HG03097 (cell line): ENCODE results near the gene DLG2.
A peak's percentile ranks its signal among the peaks of the same experiment; 100 is the strongest.

Experiments
- ATAC-seq: cut with Tn5 transposase; IDR thresholded peaks from one replicate; pipeline ENCODE4 v1.9.1; 2021; ENCODE audit not compliant: unreplicated experiment, low FRiP score

Gene DLG2

DNA sequence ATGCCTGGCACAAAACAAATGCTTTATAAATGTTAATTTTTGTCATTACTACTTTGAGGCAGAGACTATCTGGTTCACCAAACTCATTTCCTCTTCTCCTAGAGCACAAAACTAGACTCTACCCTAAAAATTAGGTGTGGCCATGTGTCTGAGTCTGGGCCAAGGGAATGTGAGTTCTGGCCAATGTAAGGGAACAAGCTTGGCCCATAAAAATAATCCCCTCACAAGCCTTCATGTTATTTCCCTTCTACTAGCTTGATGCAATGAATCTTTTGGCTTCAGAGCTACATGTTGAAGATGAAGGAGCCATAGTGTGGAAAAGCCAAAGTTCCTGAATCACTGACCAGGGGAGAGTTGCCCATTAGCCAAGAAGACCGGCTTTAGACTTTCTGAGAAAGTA lies 1934.5 kb downstream of the DLG2 start:
- no peak for ATAC-seq

DNA sequence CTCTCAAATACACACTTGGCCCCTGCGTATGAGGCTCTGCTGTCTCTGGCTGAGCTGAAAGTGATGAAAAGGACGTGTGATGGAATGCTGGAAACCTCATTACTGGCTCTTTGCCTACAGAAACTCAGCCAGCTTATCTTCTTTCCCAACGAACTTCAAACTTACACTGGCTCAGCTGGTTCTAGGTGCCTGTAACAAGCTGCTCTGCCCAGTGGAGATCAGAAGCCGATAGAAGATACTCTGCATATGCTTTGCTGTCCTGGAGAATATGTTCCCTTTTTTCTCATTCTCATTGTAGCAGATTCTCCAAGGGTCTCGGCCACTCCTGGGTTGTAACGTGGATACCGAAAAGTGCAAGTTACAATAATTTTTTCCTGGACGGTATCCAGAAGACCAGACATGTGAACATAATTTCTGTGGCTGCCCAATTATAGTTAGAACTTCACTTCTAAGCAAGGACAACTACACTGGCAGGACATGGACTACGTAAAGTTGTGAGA lies 1935.6 kb downstream of the DLG2 start:
- ATAC-seq = no peak

DNA sequence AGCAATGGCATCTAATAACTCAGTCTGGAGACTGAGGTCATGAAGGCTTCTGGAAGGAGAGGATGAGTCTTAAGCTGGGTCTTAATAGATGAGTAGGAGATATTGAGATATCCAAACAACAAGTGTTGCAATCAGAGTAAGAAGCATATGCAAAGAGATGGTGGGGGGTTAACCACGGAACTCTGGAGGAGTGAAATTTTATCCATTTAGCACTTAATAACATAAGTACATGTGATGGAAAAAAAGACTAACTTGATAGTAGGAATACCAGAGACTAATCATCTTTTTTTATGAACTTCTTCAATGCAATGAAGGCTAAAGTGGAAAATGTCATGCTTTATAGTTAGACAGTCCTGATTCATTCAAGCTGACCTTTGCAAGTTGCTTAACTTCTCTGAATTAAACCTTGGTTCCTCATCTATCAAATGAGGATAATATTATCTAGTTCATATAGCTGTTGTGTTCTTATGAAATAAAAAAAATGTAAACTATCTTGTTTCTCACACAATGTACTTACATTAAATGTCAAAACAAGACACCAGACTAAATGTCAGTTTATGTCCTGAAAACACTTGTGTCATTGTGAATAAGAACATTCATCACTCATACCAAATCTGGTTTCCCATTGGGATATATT lies 1937.9 kb downstream of the DLG2 start:
- no peak for ATAC-seq

DNA sequence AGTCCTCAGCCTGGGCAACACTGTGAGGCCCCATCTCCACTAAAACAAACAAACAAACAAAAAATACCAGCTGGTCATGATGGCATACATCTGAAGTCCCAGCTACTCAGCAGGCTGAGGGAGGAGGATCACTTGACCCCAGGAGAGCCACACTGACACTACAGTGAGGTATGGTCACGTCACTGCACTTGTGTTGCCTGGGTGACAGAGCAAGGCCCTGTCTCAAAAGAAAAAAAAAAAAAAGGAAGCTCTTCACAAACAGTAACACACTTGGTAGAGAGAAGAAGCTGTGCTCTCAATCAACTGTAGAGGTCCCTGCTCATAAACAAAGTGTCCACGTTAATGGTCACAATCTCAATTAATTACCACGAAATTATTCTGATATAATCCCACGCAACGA lies 1939.4 kb downstream of the DLG2 start:
- ATAC-seq = no peak

DNA sequence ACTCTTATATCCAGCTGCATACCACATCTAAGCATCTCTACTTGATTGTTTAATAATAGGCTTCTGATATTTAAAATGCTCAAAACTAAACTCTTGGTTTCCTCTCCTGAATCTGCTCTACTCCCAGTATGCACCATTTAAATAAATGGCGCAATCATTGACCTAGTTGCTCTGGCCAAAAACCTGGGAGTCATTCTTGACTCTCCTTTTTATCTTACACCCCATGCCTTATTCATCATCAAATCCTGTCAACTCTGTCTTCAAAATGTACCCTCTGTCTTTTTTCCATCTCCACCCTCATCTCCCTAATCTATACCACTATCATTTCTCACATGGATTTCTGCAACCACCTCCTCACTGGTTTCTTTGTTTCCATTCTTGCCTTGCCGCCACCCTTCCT lies 1941.4 kb downstream of the DLG2 start:
- ATAC-seq = no peak

DNA sequence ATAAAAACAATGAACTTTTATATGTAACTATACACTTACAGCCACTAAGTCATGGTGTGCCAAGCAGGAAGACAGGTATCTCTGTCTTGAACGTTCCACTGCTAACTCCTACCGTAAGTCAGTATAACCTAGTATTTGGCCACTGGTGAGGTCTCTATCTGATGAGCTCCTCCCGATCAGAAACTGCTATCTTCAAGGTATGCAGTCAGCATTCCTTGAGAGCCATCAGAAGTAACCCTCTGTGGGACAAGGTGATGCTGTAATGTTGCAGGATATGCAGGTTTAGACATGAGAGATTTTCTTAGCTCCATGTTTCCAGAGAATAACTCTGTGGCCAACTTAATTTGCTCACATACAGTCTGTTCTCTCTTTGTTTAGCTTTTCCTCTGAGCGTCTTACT lies 1943.1 kb downstream of the DLG2 start:
- ATAC-seq = no peak

DNA sequence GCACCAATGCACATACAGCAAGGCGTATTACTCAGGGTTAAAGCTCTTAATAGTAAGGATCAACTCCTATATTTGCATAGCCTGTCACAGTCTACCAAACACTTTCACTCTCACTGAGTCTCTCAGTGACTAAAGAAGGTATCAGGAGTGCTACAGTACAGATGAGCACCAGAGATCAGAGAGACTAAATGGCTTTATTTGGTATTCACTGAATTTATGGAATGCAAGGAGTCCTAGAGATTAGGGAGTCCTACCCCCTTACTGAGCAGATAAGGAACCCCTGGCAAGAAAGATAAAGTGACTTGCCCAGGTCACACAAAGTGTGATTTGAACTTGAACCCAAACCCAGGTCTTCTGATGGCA lies 1944.6 kb downstream of the DLG2 start:
- peak; percentile 73 for ATAC-seq

DNA sequence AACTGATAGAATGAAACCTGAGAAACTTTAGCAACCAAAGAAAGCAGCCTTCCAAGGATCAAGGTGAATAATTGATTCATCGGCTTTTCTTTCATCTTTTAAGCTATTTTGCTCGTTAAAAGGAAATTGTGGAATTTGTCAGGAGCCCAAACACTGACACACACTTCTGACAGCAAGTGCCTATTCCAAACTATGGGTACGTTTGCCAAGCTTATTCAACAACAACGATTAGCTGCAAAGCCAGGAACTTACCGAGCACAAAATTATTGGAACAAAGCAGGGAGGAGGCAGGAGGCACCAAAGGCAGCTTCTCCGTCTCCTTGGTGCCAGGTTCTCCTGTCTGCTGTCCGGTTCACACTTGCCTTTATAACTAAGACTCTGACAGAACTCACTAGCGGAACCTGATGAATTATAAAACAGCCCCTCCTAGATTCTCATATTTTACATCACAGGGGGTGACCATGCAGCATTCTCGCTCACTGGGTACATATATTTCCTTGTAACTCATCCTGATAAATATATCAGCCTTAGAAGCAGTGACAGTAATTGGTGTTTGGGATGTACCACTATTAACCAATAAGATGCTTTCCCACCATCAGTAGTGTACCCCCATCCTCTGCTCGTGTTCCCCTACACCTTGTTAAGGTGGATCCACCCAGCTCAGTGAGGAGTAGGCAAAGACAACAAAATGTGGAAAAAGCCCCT lies 1945.1 kb downstream of the DLG2 start:
- no peak for ATAC-seq

DNA sequence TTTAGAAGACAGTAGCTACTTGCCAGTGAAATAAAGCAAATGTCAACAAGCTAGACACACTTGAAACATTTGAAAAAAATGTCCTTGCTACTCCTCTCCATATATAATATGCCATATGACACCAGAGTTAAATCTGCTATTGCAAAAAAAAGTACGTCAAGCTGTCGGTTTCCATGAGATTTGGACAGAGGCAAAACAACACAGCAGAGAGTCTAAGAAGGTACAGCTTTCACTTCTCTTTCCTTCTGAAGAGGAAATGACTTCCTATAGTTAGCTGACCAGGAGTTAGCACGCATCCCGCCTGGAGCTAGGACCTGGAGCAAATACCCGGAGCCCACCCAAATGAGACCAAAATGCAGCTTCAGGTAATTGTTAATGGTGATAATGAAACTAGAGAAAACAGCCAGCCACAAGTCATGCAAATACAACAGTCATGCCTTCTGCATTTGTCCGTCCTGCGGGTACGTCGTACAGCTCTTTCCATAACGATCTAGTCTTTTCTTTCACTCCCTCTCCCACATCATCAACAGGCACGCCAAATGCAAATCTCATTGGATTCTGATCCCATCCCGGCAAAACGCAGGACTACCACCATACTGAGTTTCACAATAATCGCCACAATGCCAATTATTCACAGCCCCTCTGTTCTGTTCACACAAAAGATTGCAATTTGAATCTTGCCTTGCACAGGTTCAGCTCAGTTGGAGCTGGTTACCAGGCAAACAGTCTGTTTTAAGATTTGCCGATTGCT lies 1945.9 kb downstream of the DLG2 start:
- ATAC-seq = no peak

DNA sequence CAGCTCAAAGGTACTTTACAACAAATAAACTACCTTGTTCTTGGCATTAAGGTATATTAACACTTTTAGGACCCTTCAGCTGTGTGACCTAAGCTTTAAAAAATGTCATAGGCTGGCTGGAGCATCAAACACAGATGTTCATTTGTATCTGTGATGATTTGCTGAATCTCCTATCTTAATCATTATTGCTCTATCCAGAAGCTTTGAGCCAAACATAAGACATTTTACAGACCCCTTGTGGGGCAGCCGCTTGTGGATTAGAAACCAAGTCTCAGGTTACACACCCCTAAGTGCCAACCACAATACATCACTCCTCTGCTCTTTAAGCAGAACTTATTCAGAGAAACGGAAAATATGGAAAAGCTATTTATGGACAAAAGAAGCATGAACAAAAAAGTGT lies 1946.8 kb downstream of the DLG2 start:
- ATAC-seq = no peak

DNA sequence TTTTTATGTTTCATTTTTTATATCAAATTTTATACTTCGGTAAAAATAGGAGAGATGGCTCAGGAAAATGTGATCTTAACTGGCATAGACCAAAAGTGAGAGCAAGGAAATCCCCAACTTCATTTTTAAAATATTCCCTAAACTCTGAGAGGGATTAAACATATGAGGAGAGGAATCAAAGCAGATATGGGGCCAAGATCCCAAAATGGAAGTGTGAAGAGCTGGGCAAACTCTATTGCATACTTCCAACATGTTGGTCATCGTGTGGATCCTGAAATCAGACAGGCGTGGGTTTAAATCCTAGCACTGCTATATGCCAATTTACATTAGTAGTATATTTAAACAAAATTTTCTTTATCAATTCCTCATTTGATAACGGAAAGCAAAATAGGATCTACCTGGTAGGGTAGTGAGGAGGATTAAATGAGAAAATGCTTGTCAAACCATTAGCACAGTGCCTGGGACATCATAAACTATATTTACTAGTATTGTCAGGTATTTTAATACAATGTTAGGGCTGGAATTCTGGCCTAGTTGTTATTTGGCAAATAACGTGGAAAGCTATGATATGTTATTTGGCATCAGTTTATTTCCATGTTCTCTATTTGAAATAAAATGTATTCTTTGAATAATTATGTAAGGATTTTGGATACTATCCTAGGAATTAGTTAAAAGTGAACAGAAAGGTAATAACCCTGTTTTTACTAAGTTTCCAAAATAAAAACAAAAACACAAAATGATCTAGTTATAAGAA lies 1948.1 kb downstream of the DLG2 start:
- no peak for ATAC-seq

DNA sequence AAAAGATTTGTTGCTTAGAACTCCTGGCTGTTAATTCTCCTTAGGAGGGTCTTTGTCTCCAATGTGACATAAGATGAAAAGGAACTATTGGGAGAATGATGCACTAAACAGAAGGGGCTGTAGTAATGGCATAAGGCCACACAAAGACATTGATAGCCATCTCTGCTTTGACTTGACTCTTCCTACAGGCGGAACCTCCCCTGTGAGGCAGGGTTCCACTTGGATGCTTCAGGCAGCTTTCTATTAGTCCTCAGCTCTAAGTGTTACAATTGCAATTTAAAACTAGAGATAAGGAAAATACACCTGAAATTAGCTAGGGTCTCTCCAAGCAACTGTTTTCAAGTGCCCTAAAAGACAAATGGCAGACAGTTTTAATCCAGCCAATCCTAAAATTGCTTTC lies 1949.4 kb downstream of the DLG2 start:
- ATAC-seq = no peak

DNA sequence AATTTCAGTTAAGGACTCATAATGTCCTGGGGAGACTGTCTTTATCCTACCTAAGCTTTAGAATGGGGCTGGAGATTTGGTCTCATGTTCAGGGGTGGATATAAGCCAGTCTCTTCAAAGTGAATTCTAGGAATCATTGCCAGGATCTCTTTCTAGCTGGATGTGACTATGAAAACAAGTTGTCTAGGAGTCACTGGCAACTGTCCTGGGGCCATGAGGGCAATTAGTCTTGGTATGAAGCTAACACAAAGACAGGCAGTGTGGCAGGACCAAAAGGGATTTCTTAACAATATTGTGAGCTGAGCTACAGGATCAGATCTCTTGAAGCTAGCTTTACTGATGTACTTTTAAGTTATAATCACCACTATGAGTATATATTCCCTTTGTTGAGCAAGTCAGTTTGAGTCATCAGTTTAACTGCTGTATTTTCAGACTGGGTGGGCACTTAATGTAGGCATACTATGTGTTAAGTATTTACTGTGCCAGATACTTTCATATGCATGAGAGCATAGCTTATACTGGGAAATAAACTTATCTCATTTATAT lies 1951.0 kb downstream of the DLG2 start:
- no peak for ATAC-seq

DNA sequence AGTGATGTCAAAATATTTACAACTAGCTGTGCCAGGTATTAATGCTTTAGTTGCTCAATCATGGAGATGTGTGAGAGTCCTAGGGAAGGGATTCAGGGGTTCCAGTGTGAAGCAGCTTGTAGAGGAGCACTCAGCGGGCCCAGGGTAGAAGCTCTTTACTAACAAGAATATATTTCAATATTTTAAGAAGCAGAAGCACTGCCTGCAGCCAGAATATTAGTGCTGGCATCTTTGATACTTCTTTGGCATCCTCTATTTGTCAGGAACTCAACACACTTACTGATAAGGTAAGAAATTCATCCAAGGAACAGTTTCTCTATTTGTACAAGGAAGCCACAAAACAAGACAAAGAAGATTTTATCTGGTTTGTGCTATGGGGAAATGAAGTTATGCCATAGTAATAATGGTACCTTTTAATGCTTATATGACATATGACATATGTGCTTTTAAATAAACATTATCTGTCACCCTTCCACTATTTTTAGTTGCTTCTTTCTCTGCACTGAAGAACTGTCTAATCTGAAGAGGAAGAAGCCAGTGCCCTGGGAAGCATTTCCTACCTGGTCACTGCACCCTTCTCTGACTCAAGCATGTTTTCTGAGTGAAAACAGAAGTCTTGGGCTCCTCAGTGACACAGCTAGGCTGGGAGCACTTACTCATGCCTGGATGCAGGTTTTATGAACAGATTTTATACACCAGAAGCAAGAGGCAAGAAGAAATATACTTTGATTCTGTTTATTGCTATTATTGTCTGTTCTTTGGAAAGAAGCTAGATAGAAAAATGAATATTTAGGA lies 1952.8 kb downstream of the DLG2 start:
- no peak for ATAC-seq

DNA sequence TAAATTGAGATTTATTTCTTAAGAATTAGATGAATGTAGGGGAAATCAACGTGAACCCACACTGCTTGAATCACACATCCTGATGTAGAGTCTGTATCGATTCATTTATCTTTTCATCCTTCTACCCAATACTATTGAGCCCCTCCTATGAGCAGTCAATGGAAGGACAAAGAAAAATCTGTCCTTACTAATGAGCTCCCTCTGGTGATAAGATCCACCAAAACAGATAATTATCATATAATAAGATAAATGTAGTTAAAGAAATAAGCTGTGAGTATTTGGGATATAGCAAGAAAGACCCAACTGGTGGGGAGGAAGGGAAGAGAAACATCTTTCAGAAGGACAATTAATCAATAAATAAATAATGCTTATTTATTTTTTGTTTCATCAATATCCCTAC lies 1955.9 kb downstream of the DLG2 start:
- no peak for ATAC-seq

DNA sequence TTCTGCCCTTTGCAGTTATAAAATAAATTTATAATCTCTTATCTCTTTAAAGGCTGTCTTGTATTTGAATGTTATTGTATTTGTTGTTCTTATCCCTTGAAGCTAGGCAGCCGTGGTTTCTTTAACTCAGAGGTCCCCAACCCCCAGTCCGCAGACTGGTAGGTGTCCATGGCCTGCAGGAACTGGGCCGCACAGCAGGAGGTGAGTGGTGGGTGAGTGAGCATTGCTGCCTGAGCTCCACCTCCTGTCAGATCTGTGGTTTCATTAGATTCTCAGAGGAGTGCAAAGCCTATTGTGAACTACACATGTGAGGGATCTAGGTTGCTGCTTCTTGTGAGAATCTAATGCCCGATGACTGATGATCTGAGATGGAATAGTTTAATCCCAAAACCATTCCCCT lies 1961.0 kb downstream of the DLG2 start:
- ATAC-seq = no peak

DNA sequence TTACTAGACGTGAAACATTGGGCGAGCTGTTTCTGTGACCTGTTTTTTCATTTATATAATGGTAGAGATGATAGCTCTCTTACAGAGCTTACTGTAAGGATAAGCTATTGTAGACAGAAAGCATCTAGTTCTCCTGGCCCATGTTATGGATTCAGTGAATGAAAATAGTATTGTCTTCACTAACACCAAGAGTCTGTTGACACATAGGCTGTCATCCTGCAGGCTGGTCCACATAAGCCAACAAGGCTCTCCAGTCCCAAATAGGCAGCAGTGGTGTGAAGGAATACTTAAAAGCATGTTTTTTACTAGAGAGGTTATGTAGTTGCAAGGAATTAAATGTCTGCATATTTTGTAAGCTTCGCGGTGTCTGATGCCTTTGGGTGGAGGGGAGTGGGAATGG lies 1963.2 kb downstream of the DLG2 start:
- no peak for ATAC-seq

DNA sequence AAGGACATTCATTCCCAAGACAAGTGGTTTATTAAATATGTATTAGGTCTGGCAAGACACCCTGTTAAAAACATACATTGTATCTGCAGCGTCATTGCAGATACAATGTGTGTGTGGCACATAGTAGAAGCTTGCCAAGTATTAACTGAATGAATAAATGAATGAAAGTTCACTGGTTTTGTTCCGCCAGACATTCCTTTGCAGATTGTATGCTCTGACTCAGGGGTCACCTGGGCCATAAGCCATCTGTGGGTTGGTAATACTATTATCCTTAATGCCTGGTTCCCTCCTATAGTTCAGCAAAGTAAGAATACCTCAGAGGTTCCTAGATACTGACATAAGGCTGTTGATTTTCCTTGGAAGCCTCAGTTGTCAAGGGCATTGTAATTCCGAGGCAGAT lies 1963.7 kb downstream of the DLG2 start:
- no peak for ATAC-seq

DNA sequence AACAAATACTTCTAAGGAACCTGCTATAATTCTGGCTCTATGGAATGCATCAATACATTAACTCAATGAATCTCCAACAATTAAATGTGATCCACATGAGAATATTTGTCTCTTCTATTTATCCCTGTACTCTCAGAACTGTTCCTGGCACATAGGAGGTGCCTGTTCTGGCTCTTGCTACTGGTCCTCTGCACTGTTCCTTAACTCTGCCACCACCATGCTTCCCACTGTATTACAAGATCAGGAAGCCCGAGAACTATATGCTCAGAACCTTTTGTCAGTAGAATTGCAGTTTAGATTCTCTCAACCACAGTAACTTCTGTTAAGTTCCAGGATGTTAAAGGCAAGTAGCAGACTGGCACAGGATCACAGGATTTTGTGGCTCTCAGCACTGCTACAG lies 1964.7 kb downstream of the DLG2 start:
- ATAC-seq = no peak
